Epithelial cell of esophagus (primary cell): ENCODE results near the gene PRPH.
A peak's percentile ranks its signal among the peaks of the same experiment; 100 is the strongest.

Experiments used
- DNase-seq: peaks from one replicate; pipeline ENCODE4 v3.0.0; 2010; ENCODE audit warnings: low read depth
- H3K4me3 ChIP-seq: 2 replicates; pipeline ENCODE4 v1.5.1; 2011; ENCODE audit warnings: mild to moderate bottlenecking, low read length, control low read depth
- TF ChIP-seq, protein P1 (sequence below): IDR thresholded peaks from 2 replicates; pipeline ENCODE4 v1.5.1; 2011; ENCODE audit warnings: low read depth, mild to moderate bottlenecking, low read length, control low read depth, inconsistent platforms; ENCODE audit not compliant: insufficient read depth; ENCODE audit errors: missing control alignments

Gene PRPH

DNA sequence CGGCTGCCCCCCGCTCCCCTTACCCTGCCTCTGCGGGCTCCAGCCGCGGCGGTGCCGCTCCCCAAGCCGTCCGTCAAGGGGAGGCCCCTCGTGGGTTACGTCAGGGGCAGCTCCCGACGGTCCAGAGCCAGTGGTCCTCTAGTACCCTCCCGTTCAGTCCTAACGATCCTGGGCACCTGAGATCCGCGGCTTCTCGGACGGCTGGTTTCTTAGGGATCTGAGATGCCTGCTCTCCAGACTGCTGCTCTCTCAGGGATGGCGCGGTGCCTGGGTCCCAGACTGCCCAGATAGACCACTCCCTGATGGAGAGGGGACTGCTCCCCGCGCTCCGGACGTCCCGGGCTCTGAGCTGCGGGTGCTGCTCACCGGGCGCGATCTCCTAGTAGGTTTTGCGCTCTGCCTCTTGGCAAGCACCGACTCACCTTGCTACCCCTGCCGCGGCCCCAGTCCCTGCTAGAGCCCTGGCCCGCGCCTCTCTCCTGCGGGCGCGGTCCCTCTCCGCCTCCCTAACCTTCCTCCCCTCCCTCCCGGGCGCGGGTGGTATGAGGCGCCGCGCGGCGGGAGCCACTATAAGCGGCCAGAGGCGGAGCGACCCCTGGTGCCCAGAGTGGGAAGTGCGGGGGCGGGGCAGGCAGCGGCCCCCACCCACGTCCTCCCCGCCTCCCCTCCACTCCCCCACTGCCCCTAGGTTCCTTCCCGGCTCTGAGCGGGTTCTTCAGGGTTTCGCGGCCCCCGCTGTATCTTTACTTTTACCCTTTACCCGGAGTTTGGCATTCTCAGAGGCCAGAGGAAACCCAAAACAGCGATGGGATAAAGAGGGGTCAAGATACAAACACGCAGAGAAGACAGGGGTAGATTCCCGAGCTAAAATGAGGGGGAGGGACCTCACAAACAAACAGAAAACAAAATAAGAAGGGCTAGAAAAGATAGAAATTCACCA is 42.0 kb downstream of the PRPH start, which contains the start of gene C1QL4:
TSS of gene C1QL4 (minus strand) at position 544 of the 940 bp plus-strand sequence. CDS start 711 bp downstream, outside the sequence.
- TF ChIP-seq, protein P1, sequence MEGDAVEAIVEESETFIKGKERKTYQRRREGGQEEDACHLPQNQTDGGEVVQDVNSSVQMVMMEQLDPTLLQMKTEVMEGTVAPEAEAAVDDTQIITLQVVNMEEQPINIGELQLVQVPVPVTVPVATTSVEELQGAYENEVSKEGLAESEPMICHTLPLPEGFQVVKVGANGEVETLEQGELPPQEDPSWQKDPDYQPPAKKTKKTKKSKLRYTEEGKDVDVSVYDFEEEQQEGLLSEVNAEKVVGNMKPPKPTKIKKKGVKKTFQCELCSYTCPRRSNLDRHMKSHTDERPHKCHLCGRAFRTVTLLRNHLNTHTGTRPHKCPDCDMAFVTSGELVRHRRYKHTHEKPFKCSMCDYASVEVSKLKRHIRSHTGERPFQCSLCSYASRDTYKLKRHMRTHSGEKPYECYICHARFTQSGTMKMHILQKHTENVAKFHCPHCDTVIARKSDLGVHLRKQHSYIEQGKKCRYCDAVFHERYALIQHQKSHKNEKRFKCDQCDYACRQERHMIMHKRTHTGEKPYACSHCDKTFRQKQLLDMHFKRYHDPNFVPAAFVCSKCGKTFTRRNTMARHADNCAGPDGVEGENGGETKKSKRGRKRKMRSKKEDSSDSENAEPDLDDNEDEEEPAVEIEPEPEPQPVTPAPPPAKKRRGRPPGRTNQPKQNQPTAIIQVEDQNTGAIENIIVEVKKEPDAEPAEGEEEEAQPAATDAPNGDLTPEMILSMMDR, result peak; percentile 72
- peak within 1 kb of the TSS; percentile 27 for H3K4me3 ChIP-seq
- DNase-seq, result peak; percentile 69

DNA sequence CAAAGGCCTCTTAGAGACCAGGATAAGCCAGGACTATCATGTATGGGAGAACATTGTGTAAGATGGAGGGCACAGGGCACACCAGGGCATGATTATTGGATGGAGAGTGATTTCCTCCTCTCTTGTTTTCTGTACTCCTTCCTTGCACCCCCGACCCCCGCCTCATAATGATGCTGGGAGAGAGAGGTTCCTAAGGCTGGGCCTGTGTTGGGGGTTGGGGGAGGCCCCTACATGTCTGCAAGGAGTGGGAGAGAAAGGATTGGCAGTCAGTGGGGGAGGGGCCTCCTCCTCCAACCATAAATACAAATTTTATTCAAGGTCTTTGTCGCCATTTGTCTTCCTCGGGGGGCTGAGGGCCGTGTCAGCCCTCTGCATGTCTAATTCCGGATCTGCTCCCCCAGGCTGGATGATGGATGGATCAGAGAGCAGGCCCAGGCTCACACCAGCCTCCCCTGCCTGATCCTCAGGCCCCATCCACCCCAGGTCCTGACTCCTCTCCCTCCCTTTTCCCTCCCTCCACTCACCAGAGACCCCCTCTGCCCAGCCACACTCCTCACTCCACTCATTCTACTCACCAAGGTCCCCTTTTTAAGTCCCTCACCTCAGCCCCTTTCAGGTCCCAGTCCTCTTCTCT is 44.0 kb downstream of the PRPH start:
- no peak for DNase-seq
- TF ChIP-seq, protein P1, result no peak
- no peak overlapping the region for H3K4me3 ChIP-seq

DNA sequence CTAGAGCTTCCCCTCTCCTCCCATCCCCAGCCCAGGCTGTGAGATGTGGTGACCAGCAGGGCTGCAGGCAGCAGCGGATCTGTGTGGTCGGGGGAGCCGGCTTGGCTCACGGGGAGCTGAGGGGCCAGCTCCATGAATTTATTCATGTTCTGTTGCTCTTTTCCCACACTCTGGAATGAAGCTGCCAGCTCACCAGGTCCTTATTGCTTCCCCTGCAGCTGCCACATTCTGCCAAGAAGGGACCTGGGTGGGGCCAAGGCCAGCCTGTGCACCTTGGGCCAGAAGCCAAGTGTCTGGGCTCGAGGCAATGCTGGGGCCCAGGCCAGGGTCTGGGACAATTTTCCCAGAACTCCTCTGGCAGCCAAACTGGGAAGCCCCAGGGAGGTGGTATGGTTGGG is 44.5 kb downstream of the PRPH start:
- DNase-seq, result no peak

DNA sequence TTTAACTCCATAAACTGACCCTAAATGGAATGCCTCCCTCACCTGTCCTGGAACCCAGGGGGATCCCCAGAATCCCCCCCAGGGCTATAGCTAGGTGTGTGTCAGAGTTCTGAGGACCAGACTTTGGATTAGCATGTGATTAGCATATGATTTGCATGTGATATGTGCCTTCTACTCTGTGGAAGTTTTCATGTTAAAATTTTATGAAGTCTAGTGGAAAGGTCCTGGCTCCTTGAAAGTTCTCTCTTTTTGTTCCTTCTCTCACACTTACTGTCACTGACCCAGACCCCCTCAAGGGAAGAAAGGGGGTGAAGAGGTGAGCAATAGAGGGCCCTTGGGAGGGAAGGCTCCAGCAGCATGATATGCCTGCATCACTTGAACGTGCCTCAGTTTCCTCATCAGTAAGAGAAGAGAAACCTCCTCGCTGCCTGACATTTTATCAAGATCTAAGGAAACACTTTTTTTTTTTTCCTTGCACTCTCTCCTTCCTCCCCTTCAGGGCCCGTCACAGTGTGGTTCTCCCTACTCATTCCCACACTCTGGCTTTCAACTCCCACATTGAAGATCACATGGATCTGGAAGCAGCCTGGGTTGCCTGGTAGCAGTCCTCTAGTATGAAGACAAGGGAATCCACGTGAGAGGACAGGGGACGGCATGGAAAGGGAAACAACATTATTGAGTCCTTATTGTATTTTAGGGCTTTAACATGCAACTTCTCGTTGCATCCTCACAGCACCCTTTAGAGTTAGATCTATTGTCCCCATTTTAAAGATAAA is 45.3 kb downstream of the PRPH start:
- TF ChIP-seq, protein P1, result no peak
- no peak for DNase-seq
- H3K4me3 ChIP-seq, result no peak overlapping the region

More for the DNA sequence above, 44.5 kb downstream of the PRPH start:
- H3K4me3 ChIP-seq, result no peak overlapping the region
- TF ChIP-seq, protein P1, result no peak

DNA sequence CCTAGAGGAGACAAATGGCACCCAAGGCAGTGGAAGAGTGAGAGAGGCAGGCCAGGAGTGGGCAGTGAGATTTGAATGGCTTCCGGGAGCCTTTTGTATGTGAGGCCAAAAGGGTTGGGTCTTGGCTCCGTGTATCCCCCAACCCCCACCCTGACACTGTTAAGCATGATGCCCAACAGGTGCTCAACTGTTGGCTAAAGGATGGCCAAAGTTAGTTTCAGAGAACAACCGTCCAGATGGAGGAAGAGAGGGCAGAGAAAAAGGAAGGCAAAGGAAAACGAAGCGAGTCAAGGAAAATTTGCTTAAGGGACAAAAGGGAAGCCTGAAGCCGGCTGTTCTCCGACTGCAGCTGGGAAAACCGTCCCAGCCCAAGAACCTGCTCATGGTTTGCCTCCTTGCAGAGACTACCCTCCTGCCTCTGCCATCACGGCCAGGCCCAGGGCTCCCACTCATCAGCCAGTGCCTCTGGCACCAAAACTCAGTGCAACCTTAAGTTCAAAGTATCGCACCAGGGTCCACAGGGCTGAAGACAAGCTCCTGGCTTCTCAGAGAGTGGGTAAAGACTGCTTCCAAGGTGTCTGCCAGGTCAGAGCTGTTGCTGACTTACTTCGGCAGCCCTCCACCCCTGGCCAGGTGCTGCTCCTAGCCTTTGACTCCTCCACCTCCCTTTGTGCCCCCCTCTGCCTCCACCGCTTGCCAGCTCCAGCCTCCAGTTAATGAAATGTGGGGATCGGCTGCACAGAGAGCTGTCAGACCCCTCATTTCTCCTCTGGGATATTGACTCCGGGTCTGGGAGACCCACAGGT is 46.2 kb downstream of the PRPH start:
- DNase-seq, result no peak
- TF ChIP-seq, protein P1, result no peak
- H3K4me3 ChIP-seq, result no peak overlapping the region

DNA sequence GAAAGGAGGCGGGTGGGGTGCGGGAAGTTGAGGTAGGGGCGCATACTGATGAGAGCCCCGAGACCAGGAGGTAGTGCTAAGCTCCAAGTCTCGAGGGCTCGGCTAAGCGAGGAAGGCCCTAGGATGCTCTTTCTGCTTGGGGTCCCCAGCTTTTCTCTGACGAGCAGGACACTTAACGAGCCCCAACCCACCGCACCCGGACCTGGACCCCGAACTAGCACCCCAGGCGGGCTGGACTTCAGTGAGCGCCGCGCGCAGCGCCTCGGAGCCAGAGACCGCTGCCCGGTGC is 46.8 kb downstream of the PRPH start:
- no peak overlapping the region for H3K4me3 ChIP-seq
- DNase-seq, result no peak
- TF ChIP-seq, protein P1, result no peak
